Raji (cell line): ENCODE data around the gene TPRX2.

Source experiments
- POLR2A ChIP-seq: IDR thresholded peaks from 2 replicates; pipeline ENCODE4 v1.6.1; 2011; ENCODE audit warnings: low read depth, low read length, control low read depth; ENCODE audit not compliant: insufficient read depth

Gene TPRX2

GRCh38 chr19:47897861-47898260, 38.8 kb downstream of the TPRX2 start:
- TF ChIP-seq POLR2A, result no peak

GRCh38 chr19:47899335-47899734, 40.3 kb downstream of the TPRX2 start:
- TF ChIP-seq POLR2A, result no peak

- TF ChIP-seq POLR2A, result no peak
Measured at GRCh38 chr19:47901370-47901769, 42.3 kb downstream of the TPRX2 start.
